ENCODE data around the gene LYZL4.

LYZL4 gene

DNA sequence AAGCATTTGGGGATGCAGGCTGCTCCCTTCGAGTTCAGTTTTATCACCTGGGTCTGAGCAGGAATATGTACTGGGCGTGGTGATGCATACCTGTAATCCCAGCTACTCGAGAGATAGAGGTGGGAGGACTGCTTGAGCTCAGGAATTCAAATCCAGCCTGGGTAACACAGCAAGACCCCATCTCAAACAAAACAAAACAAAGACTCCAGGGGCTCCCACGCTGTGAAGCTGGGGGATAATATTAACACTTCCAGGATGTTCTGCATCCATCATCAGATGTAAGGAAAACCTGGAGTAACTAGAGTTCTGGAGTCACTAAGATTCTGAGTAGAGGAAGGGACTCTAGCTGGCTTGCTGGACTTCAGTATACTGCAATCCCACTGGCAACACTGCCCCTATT lies 40.6 kb downstream of the LYZL4 start:
- DNase-seq, result no peak

DNA sequence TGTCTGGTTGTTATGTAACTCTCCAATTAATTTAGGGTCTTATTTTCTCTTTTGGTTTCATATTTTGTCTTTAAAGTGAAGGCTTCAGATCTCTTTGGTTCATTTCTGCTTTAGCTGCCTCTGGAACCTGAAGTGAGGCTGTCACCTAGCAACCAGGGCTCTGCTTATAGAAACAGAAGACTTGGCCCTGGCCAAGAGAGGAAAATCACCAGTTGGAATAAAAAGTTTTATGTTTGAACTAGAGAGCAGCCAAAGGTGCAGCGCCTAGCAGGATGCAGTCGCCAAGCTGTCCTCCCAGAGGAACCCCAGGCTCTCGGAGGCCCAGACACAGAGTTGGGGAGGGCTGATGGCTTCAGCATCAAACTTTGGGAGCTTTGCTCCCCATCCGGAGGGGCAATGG lies 41.1 kb downstream of the LYZL4 start:
- DNase-seq, result no peak

GRCh38 chr3:42368861-42369260 lies 41.5 kb downstream of the LYZL4 start:
- no peak for DNase-seq

- DNase-seq, result no peak
These were observed 42.5 kb downstream of the LYZL4 start for GRCh38 chr3:42367903-42368302.

- DNase-seq, result no peak
These were observed 43.9 kb downstream of the LYZL4 start for GRCh38 chr3:42366550-42366949.

DNA sequence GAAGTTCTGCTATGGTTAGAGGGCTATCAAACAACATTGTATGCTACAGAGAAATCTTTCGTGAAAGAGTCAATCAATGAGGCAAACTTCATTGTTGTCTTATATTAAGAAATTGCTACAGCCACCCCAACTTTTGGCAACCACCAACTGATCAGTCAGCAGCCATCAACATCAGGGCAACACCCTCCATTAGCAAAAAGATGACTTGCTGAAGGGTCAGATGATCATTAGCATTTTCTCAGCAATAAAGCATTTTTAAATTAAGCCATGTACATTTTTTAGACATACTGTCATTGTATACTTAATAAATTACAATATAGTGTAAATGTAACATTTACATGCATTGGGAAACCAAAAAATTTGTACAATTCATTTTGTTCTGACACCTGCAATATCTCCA lies 53.1 kb downstream of the LYZL4 start:
- no peak for DNase-seq

GRCh38 chr3:42355612-42356011 lies 54.8 kb downstream of the LYZL4 start:
- no peak for DNase-seq

DNA sequence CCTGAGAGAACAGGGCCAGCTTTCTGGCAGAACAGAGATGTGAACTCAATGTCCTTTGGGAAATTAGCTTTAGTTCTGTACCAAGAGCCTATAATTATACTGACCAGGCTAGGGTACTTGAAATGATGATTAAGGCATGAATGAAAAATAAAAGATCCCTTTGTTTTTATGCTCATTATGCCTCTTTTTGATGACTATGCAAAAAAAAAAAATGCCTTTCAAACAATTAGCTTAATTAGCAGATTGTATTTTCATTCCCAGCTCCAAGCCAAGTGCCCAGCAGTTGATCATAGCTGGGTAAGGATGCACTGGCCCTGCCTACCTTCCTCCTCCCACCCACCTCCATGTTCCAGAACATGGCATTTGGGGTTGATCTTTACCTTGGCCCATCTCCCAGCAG lies 56.8 kb downstream of the LYZL4 start:
- DNase-seq, result no peak

DNA sequence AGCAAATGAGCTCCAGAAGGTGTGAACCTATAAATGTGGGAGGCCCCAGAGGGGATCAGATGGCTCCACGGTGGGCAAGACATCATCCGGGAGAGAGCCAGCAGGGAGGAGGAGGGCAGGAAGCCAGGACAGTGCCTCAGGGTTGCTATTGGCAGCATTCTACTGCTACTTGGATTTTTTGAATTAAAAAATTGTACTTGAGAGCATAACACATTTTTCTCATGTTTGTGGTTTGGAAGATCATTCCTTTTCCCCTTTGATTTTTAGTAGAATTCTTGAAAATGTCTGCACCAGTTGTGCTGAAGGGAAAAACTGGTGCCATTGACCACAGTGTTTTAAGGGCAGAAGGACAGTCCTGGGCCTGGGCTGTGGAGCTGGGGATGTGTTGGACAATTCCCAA lies 59.2 kb downstream of the LYZL4 start:
- no peak for DNase-seq

GRCh38 chr3:42349765-42350594 lies 60.4 kb downstream of the LYZL4 start:
- no peak for DNase-seq

DNA sequence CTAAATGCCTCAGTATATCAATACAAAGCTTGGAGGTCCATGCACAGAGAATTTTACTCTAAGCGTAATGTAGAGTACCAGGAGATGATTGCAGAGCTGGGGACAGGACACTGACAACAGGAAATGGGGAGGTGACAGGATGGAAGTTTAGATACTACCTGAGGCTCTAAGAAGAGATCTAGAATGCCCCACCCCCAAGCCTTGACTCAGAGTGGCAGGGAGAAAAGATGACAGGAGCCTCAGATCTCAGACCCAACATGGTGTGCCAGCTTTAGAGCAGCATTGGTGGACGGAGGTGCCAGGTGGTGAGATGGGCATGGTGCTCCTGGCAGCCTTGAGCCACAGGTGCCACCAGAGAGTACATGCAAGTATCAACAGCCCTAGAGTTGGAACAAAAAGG lies 62.5 kb downstream of the LYZL4 start:
- no peak for DNase-seq
